NCI-H82 (cell line): ENCODE measurements around the gene CYP11A1.
A peak's percentile ranks its signal among the peaks of the same experiment; 100 is the strongest.

Experiments used
- DNase-seq: peaks from one replicate; lab custom pipeline; 2025; lab: John Stamatoyannopoulos, UW

The CYP11A1 gene

GRCh38 chr15:74301583-74302361 is 65.7 kb downstream of the CYP11A1 start:
- peak; percentile 95 for DNase-seq

GRCh38 chr15:74300057-74300795 is 67.2 kb downstream of the CYP11A1 start:
- no peak for DNase-seq

- DNase-seq, result no peak
Observed at GRCh38 chr15:74297887-74298286, 69.6 kb downstream of the CYP11A1 start.

DNA sequence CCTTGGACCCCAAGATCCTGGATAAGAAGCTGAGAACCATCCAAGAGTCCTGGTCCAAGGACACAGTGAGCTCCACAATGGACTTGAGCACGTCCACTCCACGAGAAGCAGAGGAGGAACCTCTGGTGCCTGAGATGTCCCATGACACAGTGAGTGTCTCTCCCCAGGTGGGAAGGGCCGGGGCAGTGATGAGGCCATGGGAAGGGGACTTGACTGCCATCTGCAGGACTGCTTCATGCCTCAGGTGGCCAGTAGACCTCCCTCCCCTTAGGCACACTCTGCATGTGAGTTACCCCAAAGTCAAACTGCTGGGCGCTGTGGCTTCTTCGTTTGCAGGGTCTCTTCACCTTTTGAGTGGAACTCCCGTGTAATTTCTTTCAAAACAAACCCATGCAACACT is 71.6 kb downstream of the CYP11A1 start:
- DNase-seq, result no peak

DNA sequence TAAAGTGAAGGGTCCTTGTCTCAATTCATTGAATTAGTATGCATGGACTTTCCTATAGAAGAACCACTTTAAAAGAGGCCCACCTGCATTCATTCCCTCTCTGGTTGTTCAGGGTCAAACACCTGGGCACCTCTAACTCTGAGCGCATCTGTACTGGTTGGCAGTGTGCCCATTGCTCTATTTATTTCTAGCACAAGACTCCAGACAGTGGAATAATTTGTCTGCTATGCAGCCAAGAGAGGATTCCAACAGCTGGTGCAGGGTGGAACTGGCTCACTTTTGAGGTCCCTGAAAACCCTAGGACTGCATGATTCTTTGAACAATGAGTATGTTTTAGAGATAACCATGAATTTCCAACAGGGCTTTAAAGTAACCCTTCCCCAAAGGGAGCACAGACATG is 73.4 kb downstream of the CYP11A1 start:
- DNase-seq, result peak; percentile 31

DNA sequence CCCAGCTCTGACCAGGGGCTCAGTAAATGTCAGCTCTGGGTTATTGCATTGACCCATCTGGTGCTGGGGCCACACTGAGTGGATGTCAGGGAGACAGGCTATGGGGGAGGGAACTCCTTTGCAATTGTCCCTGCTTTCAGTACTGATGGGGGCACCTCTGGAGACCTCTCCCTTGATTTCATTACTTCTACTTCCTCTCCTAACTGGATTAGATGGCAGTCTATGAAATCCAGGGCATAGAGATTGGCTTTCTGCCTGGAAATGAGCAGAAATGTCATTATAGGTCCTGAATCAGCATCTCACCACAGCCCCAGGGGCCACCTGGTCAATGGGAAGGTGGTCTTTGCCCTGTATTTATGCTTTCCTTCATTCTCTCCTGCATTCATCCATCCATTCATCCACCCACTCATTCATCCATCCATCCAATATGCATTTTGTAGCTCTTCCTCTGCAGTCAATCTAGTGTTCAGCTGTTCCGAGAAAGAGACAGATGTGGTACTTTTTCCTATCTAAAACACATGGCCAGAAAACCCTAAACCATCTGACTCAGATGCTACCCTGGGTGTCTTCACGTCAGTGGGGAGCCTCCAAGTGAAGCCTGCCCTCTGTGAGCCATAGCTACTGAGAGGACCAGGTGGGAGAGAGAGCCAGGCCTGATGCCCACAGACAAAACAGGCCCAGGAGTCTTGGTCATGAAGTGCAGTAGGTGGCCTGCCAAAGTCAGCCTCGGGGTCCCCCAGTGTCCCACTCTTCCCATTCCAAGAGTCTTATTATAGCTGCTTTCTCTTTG is 74.2 kb downstream of the CYP11A1 start:
- DNase-seq, result peak; percentile 57

GRCh38 chr15:74291101-74292071 is 76.1 kb downstream of the CYP11A1 start:
- DNase-seq, result peak; percentile 97

DNA sequence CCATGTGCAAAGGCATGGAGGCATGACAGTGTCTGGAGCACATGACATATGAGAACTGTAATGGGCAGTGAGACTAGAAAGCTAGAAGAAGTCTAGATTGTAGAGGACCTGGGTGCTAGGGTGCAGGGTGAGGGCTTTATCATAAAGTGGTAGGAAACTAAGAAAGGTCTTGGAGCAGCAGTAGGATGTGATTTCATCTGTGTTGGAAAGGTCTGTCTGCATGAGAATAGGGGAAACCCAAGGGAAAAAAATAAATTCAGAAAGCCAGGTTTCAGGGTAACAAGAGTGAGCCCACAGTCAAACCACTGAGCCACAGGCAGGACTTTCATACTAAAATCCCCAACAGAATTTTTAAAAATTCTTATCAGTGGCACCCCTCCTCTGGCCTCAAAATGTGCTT is 76.8 kb downstream of the CYP11A1 start:
- DNase-seq, result no peak

DNA sequence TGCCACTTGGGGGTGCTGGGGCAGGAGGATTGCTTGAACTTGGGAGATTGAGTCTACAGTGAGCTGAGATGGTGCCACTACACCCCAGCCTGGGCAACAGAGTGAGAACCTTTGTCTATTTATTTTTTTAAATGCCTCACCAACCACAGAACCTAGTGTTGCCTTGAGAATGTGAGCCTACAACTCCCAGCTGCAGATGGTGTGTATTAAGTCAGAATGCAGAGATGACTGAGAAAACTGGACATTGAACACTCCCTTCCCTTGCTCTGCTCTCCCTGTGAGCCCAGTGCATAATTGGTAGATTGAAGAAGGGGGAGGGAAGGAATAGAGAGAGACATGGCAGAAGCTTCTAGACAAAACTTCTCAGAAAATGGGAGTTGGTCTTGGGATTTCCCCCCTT is 77.8 kb downstream of the CYP11A1 start:
- no peak for DNase-seq
